GM21515 (cell line): ENCODE data around the gene BCAN.
A peak's percentile ranks its signal among the peaks of the same experiment; 100 is the strongest.
"Not testable (repeated sequence)": the region's sequence is repeated elsewhere in the genome, so short reads cannot be mapped to it uniquely, and the experiment has no call there.

Experiments
- ATAC-seq: cut with Tn5 transposase; IDR thresholded peaks from one replicate; pipeline ENCODE4 v1.9.1; 2021; ENCODE audit not compliant: unreplicated experiment

BCAN gene, protein sequence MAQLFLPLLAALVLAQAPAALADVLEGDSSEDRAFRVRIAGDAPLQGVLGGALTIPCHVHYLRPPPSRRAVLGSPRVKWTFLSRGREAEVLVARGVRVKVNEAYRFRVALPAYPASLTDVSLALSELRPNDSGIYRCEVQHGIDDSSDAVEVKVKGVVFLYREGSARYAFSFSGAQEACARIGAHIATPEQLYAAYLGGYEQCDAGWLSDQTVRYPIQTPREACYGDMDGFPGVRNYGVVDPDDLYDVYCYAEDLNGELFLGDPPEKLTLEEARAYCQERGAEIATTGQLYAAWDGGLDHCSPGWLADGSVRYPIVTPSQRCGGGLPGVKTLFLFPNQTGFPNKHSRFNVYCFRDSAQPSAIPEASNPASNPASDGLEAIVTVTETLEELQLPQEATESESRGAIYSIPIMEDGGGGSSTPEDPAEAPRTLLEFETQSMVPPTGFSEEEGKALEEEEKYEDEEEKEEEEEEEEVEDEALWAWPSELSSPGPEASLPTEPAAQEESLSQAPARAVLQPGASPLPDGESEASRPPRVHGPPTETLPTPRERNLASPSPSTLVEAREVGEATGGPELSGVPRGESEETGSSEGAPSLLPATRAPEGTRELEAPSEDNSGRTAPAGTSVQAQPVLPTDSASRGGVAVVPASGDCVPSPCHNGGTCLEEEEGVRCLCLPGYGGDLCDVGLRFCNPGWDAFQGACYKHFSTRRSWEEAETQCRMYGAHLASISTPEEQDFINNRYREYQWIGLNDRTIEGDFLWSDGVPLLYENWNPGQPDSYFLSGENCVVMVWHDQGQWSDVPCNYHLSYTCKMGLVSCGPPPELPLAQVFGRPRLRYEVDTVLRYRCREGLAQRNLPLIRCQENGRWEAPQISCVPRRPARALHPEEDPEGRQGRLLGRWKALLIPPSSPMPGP

DNA sequence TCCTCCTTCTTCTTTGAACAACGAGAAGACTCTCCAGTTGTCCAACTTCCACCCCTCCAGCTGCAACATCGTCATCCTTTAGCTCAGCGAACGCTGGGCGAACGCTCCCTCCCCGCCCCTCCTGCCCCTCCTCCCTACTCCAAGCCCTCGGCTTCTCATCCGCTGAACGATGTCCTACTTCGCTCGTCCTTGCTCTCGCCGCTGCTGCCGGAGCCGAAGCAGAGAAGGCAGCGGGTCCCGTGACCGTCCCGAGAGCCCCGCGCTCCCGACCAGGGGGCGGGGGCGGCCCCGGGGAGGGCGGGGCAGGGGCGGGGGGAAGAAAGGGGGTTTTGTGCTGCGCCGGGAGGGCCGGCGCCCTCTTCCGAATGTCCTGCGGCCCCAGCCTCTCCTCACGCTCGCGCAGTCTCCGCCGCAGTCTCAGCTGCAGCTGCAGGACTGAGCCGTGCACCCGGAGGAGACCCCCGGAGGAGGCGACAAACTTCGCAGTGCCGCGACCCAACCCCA lies at the start of gene BCAN:
BCAN (plus strand) TSS at position 357 of the 504 bp plus-strand sequence. CDS start 3,938 bp downstream, outside the sequence.
- ATAC-seq: no peak

DNA sequence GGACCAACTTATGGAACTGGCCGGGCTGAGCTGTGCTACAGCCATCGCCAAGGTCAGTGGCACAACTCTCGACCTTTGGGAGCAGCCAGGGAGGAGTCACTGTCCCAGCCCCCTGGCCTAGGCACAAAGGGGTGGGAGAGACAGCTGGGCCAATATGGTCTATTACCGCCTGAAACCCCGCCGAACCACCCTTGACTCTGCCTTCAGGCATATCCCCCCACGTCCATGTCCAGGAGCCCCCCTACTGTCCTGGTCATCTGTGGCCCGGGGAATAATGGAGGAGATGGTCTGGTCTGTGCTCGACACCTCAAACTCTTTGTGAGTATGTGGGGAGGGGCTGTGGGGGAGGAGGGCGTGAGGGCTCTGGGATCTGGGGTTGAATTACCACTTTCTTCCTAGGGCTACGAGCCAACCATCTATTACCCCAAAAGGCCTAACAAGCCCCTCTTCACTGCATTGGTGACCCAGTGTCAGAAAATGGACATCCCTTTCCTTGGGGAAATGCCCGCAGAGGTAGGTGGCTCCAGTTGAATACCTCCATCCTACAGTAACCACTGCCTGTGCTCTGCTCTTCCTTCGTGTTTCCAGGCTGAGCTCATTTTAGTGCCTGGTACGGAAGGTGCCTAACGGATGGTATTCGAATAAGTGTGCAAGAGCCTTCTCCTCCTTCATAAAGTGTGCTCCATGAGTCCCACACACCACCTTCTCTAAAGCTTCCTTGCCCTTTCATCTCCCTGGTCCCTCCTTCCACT lies 49.6 kb upstream of the BCAN start:
- no peak for ATAC-seq

DNA sequence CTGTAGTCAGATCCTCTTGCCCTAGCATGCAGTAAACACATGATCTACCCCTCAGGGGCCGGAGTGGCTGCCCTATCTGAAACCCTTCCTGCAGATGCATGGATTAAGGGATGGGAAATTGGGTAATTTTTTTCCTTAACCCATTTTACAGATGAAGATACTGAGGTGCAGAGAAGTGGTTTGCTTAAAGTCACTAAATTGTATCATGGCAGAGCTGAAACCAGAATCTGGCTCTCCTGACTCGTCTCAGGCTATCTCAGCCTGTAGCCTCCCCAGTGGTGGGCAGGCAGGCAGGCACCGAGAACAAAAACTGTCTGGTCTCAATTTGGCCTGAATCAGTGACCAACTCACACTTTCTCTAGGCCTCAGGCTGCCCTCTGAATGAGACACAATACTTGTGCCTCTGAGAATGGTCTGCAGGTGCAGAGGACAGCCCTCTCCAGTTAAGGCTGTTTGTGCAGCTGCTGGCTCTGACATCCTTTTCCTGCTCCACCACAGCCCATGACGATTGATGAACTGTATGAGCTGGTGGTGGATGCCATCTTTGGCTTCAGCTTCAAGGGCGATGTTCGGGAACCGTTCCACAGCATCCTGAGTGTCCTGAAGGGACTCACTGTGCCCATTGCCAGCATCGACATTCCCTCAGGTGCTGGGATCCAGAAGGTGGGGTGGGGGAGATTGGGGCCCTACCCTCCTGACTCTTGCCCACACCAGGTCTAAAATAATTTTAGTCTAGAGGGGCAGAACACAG lies 48.8 kb upstream of the BCAN start:
- no peak for ATAC-seq

DNA sequence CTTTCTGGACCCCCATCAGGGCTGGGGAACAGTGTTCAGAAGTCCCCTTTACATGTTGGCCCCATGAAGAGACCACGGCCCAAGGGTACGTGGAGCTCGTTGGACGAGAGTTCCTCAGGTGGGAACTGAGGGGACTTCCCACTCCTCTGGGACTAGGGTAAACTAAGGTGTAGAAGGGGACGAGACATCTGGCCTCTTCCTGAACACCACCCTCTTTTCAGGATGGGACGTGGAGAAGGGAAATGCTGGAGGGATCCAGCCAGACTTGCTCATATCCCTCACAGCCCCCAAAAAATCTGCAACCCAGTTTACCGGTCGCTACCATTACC lies 48.3 kb upstream of the BCAN start:
- ATAC-seq: no peak

DNA sequence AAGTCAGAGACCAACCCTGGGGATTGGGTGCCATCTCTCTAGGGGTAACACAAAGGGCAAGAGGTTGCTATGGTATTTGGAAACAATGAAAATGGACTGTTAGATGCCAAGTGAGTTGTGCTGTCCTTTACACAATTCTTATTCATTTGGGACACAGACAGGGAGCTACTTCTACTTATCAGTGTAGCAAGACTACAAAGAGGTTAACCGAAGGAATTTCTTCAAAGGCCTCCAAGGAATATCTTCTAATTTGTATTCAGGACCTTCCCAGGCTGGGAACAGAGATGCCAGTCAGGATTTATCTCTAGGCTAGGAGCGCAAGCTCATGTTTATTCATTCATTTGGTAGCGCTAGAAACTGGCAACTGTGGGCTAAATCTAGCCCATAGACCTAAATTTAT lies 47.7 kb upstream of the BCAN start:
- no peak for ATAC-seq

DNA sequence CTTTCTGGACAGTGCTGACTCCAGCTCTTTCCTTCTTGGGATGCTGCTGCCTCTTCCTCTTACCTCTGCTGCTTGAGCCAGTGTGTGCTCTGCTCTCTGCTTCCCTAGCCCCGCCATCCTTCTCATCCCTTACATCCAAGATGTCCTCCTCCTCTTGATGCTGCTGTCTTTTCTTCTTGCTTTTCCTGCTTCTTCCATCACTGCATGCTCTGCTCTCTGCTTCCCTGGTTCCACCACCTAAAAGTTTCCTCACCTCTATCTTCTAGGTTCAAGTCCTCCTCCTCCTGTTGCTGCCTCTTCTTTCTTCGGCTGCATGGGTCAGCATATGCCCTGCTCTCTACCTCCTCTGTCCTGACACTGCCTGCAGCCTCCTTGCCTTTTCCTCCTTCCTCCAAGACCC lies 46.9 kb upstream of the BCAN start:
- no peak for ATAC-seq

DNA sequence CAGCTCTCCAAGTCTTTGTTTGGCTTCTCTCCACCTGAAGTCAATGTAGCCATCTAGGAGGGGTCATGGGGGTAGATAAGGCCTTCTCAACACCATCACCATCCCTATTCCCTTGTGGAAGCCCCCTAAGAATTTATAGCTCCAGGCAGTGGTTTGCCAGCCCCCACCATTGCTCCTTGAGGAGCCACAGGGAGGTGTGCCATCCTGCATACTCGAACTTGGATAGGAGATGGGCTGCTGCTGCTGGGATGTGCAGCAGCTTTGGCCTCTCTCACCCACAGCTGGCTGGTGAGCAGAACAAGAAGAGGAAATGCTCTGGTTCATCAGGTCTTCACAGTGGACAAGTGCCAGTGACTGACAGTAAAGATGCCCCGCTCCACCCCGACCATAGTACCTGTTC lies 45.5 kb upstream of the BCAN start:
- no peak for ATAC-seq

DNA sequence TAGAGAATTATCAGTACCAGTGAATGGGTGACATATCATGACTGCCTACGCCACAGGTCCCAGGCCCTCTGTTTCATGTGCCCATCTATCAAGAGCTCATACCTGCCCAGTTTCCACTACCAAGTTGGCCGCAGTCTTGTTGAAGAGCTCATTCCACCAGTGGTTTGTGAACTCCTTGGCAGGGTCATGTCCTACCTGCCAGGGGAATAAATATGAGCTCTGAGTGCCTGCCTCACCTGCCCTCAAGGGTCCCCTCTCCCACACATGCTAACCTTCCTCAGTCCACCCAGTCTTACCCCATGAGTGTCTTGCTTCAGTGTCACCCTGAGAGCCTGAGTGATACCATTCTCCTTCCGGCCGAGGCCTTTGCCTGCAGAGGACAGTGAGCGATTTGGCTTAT lies 43.8 kb upstream of the BCAN start:
- ATAC-seq: no peak

DNA sequence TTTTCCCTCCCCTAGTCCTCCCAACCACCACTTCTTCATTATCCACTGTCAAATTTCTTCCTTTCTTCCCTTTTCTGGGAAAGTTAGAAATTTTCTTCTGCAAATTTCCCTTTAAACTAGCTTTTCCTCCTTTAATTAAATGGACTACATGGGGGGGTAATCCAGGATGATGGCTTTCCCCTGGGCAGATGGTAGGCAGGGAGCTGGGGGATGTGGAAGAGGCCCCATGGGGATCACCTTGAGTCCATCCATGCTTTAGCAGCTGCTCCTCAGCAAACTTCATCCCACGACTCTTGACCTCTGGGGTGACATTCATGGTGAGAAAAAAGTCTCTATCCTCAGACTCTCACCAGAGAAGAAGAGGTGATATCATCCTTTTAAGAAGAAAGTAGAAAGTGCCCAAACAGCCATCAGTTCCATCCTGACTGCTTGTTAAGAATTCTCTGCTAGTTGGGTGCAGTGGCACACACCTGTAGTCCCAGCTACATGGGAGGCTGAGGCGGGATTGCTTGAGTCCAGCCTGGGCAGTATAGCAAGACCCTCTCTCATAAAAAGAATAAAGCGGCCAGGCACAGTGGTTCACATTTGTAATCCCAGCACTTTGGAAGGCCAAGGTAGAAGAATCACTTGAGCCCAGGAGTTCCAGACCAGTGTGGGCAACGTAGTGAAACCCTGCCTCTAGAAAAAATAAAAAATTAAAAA lies 43.0 kb upstream of the BCAN start:
- no peak for ATAC-seq

DNA sequence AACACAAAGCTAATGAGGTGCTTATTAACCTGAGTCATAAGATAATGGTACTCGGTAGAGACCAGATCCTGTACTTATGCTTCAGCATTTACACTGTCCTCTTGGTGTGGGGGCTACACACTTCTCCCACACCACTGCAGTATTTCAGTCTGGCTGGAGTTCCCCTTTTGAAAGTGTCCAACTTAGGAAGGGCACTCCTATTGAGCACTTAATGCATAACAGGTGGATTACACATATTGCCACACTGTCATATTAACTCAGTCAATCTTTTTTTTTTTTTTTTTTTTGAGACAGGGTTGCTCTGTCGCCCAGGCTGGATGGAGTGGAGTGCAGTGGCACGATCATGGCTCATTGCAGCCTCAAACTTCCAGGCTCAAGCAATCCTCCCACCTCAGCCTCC lies 42.1 kb upstream of the BCAN start:
- ATAC-seq: no peak

DNA sequence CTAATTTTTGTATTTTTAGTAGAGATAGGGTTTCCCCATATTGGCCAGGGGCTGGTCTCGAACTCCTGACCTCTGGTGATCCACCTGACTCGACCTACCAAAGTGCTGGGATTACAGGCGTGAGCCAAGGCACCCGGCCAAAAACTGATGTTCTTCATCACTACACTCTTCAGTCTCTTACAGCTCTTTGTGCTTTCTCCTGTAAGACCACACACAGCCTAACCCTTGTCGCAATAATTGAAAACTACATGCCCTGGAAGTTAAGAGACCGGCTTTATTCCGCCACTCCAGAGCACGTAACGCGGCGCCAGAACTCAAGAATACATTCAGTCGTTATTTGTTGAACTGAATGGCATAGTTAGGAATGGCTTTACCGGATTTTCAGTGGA lies 41.2 kb upstream of the BCAN start:
- no peak for ATAC-seq

DNA sequence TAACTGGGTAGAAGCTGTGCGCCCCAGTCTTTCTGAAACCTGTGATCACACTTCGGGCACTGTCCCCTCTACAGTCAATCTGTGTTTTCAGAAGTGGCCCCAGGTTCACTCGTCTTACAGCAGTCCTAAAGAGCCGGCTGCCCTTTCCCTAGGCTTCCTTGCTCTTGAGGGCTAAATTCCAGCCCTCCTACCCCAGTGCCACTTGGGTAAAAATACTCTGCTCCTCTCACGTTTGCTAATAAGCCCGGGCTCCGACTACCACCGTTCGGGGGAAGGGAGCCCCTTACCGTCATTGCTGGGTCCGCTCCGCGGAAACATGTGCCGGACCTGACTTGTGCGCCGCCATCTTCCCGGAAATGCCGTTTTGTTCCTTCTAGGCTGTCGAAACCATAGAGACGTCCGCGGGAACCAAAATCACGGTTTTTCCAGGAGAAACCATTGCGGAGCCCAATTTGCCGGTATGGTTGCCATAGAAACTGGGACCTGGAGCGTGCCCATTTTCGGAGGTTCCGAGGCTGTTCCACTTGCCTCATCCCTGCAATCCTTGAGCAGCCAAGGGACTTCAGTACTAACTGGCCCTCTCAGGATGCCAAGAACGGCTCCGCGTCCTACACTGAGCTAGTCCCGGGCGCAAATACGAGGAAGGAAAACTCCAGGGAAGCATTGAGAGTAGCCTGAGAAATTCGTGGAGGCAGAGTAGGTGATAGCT lies 40.6 kb upstream of the BCAN start, which contains the start of gene GPATCH4:
GPATCH4 (minus strand) TSS at position 358 of the 709 bp plus-strand sequence.
- peak; percentile 63 for ATAC-seq

DNA sequence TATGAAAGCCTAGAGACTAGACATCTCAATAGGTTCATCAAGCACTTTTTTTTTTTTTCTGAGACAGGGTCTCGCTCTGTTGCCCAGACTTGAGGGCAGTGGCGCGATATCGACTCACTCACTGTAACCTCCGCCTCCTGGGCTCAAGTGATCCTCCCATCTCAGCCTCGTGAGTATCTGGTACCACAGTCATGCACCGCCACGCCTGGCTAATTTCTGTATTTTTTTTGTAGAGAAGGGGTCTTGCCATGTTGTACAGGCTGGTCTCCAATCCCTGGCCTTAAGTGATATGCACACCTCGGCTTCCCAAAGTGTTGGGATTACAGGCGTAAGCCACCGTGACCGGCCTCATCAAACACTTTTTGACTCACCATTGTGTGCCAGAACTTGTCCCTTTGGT lies 40.0 kb upstream of the BCAN start:
- ATAC-seq: no peak

DNA sequence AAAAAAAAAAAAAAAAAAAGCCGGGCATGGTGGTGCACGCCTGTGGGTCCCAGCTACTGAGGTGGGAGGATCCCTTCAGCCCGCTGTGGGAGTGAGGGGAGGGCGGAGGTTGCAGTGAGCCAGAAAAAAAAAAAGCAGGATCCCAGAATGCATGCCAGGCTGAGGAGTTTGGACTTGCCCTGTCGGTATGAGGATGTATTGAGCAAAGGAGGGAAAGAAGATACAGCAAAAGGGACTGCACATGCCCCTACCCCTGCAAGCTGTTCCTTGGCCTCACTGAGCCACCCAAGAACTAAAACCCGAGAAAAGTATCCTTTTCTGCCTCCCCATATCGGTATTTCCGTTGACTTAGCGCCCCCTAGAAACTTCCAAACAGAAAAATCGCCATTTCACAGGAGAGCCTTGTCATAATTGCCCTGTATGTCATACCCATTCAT lies 39.3 kb upstream of the BCAN start:
- no peak for ATAC-seq

DNA sequence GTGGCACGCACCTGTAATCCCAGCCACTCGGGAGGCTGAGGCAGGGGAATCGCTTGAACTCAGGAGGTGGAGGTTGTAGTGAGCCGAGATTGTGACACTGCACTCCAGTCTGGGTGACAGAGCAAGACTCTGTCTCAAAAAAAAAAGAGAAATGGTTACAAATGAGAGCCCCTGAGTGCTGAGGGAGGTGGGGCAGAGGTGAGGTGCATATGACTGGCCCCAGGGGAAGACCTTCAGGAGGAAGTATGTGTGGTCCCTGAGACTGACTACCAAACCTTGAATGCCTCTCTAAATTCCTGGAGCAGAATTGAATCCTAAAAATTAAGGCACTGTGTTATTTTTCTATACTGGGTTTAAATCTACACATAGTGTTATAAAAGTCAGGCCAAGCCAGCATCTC lies 34.6 kb upstream of the BCAN start:
- ATAC-seq: not testable (repeated sequence)

DNA sequence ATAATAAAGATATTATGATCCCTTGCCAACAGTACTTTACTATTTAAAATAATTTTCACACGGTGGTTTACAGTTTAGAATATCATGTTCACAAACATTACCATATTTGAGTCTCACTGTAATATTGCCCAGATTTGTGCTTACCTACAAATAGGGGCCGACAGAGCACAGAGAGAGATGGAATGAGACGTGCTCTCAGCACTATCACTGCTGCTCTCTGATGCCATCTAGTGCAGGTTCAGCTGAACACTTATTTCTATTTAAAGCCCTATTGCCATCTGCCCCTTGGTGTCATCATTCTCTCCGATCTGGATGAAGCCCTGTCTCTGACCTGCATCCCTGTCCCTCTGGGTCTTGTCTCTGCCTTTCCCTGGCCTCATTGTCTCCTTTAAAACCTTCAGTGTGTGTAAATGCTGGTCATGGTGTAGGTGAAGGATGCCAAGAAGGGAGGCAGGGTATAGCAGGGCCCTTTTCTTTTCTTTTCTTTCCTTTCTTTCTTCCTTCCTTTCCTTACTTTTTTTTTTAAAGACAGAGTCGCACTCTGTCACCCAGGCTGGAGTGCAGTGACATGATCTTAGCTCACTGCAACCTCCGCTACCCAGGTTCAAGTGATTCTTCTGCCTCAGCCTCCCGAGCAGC lies 33.8 kb upstream of the BCAN start:
- ATAC-seq: peak; percentile 81

DNA sequence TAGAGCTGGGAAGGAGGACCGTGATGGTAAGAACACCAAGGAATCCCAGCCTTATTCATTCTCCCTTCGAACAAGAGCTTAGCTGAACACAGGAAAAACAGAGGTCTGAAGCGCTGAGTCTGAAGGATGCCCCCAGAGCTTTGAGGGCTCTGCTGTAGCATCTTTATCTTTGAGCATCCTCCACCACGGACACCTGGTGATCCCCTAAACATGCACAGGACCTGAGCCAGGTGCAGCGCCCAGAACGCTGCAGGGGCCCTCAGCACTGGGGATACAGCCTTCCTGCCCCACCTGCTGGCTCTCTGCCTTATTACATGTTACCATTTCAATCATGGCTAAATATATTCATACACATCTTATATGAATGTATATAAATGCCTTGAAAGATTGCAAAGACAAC lies 32.9 kb upstream of the BCAN start:
- ATAC-seq: no peak

DNA sequence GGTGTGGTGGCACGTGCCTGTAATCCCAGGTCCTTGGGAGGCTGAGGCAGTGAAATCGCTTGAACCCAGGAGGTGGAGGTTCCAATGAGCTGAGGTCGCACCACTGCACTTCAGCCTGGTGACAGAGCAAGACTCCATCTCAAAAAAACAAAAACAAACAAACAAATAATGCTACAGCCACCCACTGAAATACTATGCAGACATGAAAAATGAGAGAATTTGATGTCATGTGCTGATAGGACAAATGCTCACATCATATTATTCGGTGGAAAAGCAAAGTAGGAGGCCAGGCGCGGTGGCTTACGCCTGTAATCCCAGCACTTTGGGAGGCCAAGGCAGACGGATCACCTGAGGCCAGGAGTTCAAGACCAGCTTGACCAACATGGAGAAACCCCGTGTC lies 31.8 kb upstream of the BCAN start:
- not testable (repeated sequence) for ATAC-seq

DNA sequence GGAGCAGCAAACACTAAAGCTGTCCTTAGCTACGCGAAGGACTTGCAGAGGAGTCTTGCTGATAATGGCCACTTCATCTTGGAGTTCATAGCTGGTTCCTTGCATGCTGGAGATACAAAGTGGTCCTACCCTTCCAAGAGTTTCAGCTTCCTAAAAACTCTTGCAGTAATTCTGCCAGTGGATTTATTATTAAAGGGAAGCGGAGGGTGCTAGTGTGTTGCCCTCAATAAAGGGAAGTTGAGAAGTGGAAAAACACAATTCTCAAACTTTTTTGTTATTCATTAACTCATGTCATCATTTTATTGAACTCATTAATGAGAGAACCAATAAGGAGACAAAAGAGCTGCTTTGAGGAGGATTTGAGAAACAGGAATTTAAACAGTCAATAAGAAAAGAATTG lies 29.3 kb upstream of the BCAN start:
- ATAC-seq: no peak
